Measurements from ENCODE around the gene UNC93B1. TPM values are rescaled to one million over a fixed set of nuclear protein-coding genes. Genes with fewer than 3 reads are reported as not detected.

UNC93B1 gene
- total and polyA plus RNA-seq, 2 of the 13 experiments (the other 11 are each of a cell fraction or from before 2014, with no cell fraction given), result 8.8 to 18.9 TPM

DNA sequence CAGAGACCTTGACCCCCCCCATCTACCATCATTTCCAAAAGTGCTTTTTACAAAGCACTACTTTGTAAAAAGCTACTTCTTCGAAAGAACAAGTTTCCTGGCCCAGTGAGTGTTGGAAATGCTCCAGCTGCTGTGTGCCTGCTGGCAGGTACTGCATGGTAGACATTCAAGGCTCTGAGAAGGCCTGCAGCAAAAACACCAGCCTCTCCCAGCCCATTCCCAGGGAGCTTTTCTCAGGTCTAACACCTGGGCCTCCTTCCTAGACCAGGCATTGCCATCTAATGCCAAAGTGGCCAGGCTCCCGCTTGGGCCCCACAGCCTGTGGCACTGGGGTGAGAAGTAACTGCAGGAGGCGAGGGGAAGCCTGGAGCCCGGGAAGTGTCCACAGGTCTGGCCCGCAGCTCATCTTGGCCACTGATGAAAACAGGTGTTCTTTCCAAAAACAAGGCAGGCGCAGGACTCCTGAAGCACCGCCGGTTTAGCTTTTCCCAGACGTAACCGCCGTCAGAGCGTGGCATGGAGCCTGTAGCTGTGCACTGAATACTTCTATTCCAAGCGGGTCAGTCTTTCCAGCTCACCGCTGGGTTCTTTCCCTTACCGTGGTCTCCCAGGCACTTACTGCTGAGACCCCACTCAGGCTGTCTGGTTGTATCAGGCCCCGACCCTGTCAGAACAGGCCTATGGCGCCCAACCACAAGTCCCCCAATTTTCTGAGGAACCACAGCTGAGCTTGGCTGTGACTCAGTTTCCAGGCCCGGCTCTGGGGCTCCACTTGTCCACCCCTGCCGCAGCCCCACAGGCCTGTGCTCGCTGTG, 33.7 kb upstream of the UNC93B1 start (continued):
- TF ChIP-seq, protein P1, sequence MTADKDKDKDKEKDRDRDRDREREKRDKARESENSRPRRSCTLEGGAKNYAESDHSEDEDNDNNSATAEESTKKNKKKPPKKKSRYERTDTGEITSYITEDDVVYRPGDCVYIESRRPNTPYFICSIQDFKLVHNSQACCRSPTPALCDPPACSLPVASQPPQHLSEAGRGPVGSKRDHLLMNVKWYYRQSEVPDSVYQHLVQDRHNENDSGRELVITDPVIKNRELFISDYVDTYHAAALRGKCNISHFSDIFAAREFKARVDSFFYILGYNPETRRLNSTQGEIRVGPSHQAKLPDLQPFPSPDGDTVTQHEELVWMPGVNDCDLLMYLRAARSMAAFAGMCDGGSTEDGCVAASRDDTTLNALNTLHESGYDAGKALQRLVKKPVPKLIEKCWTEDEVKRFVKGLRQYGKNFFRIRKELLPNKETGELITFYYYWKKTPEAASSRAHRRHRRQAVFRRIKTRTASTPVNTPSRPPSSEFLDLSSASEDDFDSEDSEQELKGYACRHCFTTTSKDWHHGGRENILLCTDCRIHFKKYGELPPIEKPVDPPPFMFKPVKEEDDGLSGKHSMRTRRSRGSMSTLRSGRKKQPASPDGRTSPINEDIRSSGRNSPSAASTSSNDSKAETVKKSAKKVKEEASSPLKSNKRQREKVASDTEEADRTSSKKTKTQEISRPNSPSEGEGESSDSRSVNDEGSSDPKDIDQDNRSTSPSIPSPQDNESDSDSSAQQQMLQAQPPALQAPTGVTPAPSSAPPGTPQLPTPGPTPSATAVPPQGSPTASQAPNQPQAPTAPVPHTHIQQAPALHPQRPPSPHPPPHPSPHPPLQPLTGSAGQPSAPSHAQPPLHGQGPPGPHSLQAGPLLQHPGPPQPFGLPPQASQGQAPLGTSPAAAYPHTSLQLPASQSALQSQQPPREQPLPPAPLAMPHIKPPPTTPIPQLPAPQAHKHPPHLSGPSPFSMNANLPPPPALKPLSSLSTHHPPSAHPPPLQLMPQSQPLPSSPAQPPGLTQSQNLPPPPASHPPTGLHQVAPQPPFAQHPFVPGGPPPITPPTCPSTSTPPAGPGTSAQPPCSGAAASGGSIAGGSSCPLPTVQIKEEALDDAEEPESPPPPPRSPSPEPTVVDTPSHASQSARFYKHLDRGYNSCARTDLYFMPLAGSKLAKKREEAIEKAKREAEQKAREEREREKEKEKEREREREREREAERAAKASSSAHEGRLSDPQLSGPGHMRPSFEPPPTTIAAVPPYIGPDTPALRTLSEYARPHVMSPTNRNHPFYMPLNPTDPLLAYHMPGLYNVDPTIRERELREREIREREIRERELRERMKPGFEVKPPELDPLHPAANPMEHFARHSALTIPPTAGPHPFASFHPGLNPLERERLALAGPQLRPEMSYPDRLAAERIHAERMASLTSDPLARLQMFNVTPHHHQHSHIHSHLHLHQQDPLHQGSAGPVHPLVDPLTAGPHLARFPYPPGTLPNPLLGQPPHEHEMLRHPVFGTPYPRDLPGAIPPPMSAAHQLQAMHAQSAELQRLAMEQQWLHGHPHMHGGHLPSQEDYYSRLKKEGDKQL (CRISPR knock-in tag; IDR thresholded peaks at IDR 0.05; ENCODE audit: low read depth), result no peak
- TF ChIP-seq SRSF1 (optimal IDR thresholded peaks at IDR 0.05; ENCODE audit: low read depth, low read length), result no peak
- TF ChIP-seq ZSCAN30 (CRISPR knock-in tag; IDR thresholded peaks at IDR 0.05), result no peak
- TF ChIP-seq ZNF33B (CRISPR knock-in tag; IDR thresholded peaks at IDR 0.05), result peak; percentile 44; the same call in 1 of the 2 replicates
- TF ChIP-seq SMAD9 (CRISPR knock-in tag; IDR thresholded peaks at IDR 0.05), result no peak
- TF ChIP-seq ZNF33A (CRISPR knock-in tag; IDR thresholded peaks at IDR 0.05; ENCODE audit: borderline replicate concordance), result peak; percentile 29; the same call in 1 of the 2 replicates
- TF ChIP-seq KLF15 (CRISPR knock-in tag; IDR thresholded peaks at IDR 0.05; ENCODE audit: borderline replicate concordance), result 0 out of 2 replicates have a peak, but pooled peaks have one; percentile 29
- TF ChIP-seq ZBTB34 (CRISPR knock-in tag; IDR thresholded peaks at IDR 0.05), result no peak
- no peak for TF ChIP-seq ZNF652 (CRISPR knock-in tag; IDR thresholded peaks at IDR 0.05; ENCODE audit: borderline replicate concordance, low read depth)
- TF ChIP-seq, protein P2, sequence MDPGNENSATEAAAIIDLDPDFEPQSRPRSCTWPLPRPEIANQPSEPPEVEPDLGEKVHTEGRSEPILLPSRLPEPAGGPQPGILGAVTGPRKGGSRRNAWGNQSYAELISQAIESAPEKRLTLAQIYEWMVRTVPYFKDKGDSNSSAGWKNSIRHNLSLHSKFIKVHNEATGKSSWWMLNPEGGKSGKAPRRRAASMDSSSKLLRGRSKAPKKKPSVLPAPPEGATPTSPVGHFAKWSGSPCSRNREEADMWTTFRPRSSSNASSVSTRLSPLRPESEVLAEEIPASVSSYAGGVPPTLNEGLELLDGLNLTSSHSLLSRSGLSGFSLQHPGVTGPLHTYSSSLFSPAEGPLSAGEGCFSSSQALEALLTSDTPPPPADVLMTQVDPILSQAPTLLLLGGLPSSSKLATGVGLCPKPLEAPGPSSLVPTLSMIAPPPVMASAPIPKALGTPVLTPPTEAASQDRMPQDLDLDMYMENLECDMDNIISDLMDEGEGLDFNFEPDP (CRISPR knock-in tag; conservative IDR thresholded peaks at IDR 0.05), result 0 out of 2 replicates have a peak, but pooled peaks have one; percentile 67
- no peak for TF ChIP-seq RARA (CRISPR knock-in tag; IDR thresholded peaks at IDR 0.05)
- TF ChIP-seq ZNF253 (CRISPR knock-in tag; IDR thresholded peaks at IDR 0.05; ENCODE audit: borderline replicate concordance), result no peak
- no peak for TF ChIP-seq ARID3A (IDR thresholded peaks at IDR 0.05; ENCODE audit: low read depth, low read length)
